ENCODE data around the gene GANAB.

DNA sequence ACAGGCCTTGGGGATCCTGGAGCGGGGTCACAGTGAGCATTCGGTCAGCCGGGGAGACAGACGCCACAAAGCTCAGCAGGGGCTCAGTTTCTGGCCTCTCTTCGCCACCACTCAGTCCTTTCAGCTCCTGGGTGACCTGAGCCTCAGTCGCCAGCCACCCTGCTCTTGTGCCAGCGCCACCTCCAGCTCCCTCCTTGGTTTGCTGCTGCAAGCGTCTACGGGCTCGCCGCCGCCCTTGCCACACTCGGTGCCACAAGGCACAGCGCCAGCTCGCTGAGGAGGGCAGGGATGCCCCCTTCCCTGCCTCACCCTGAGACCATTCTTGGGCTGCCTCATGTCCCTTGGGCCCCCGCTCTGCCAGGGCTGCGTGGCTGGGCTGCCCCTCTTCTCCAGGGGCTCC, 71.3 kb downstream of the GANAB start:
- TF ChIP-seq GATA2 (IDR thresholded peaks at IDR 0.05; ENCODE audit: low read depth, low read length) (no peak), GATA3 (IDR thresholded peaks at IDR 0.05; ENCODE audit: low read depth, low read length) (no peak)

Measured in SH-SY5Y (cell line).